Activated CD4-positive, alpha-beta T cell treated with anti-CD3 and anti-CD28 coated beads, Interleukin-2, amount 10 ng/mL, durations not matched to agents 24 days and 14 days (primary cell): ENCODE results near the gene ASB4. TPM values are rescaled to one million over a fixed set of nuclear protein-coding genes. Genes with fewer than 3 reads are reported as not detected.

Source experiments
- DNase-seq: peaks from one replicate; pipeline ENCODE4 v3.0.0; 2022
- H3K27ac Mint-ChIP-seq: one replicate; pipeline ENCODE4 v1.8.0; 2022; ENCODE audit warnings: mild to moderate bottlenecking, mixed read lengths
- H3K27me3 Mint-ChIP-seq: one replicate; pipeline ENCODE4 v1.8.0; 2022; ENCODE audit warnings: mixed read lengths
- H3K36me3 Mint-ChIP-seq: one replicate; pipeline ENCODE4 v1.8.0; 2022; ENCODE audit warnings: low read depth, mild to moderate bottlenecking, mixed read lengths
- H3K4me1 Mint-ChIP-seq: one replicate; pipeline ENCODE4 v1.8.0; 2021; ENCODE audit warnings: mixed read lengths
- H3K4me3 Mint-ChIP-seq: one replicate; pipeline ENCODE4 v1.8.0; 2022; ENCODE audit warnings: mild to moderate bottlenecking, moderate library complexity, mixed read lengths
- H3K9me3 Mint-ChIP-seq: one replicate; pipeline ENCODE4 v1.8.0; 2021; ENCODE audit warnings: mixed read lengths
- intact Hi-C: fragments of 100-400 bp; cut with micrococcal nuclease; formaldehyde crosslinking; loops from one replicate; pipeline ENCODE4 v1.15.1; 2023
- total RNA-seq: library from RNA; stranded (reverse); gene quantifications from 2 replicates; pipeline ENCODE4 v1.2.3, GENCODE V29; 2022

The ASB4 gene
- total RNA-seq, 1 donor from 2014 or later: not detected

DNA sequence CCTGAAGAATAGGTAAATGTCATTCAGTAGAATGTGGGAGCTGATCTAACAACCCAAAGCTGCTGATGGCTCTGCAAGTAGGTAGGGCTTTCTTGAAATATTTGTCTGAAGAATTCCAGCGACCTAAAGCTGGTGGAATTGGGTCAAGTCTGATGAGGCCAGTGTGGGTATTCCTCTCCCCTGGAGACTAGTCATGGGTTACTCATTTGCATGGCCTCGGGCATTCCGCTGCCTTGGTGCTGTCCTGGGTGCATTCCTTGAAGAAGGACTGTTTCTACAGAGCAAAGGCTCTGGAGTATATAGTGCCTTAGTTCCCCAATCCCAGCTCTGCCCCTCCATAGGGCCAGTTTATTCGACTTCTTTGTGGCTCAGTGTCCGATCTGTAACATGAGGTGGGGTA, 91.4 kb downstream of the ASB4 start:
- Mint-ChIP-seq H3K27me3 (peaks cover 2% of the 10 kb centered on the region), H3K4me1 (no peaks in the 10 kb centered on the region), H3K9me3 (no peaks in the 10 kb centered on the region), H3K27ac (no peak overlapping the region), H3K4me3 (no peak overlapping the region), H3K36me3 (no peaks in the 10 kb centered on the region)
- intact Hi-C loops: no loop called here
- DNase-seq: no peak

DNA sequence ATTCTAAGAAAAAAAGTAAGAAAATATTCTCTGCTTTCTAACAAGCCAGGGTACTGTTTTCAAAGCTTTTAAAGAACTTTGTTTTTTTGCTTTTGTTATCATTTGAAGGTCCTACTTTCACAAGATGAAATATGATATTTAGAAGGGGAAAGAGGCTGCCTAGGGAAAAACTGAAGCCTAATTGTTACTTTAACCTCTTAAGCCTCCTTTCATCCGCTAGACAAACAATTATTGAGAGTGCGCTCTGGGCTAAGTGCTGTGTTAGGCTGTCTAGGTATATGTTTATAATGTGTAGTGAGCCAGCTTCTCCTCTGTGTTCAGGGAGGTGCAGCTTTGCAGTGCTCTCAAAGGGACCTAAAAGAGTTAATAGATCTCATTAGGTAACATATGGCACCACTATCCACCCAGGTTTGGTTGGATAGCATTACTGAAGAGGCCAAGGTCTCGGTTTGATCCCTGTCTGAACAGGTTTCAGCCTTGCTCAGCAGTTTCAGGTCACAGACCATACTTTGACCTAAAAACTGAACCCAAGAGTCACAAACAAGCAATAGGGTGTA, 92.6 kb downstream of the ASB4 start:
- Mint-ChIP-seq H3K4me3 (no peak overlapping the region), H3K27ac (no peak overlapping the region), H3K9me3 (no peaks in the 10 kb centered on the region), H3K27me3 (peaks cover 4% of the 10 kb centered on the region), H3K4me1 (no peaks in the 10 kb centered on the region), H3K36me3 (no peaks in the 10 kb centered on the region)
- DNase-seq: no peak
- intact Hi-C loops: no loop called here

DNA sequence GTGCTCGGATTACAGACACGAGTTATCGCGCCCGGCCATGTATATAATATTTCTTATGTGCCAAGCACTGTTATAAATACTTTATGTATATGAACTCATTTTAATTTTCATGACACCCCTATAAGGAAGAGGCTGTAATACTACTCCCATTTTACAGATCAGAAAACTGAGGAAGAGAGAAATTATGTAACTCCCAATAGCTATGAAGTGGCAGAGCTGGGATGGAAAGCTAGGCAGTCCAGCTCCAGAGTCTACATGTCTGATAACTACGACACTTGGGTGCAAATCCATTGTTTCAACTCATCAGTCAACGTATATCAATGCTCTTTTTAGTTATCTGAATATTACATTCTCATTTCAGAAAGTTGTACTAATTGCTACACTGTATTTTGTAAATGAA, 93.6 kb downstream of the ASB4 start:
- intact Hi-C loops: no loop called here

DNA sequence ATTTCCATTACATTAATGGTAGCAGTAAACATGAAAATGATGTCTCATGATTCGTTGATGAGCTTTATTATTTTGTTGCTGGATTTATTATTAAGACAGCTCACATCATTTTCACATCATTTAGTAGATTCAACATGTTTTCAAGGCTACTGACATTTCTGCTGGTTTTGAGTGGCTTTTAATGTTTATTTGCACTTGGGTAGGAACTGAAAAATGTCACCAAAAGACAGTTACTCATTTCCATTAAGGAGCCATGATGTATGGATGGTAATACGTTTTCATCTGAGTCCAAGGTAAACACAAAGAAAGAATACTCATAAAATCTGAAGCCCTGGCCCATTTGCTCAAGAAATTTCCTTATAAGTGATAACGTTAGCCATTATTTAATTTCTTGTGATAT, 95.7 kb downstream of the ASB4 start:
- H3K4me3 Mint-ChIP-seq: no peak overlapping the region
- H3K27me3 Mint-ChIP-seq: peaks cover 6% of the 10 kb centered on the region
- intact Hi-C loops: no loop called here

More for the DNA sequence above, 93.6 kb downstream of the ASB4 start:
- no peak for DNase-seq
- no peaks in the 10 kb centered on the region for H3K36me3 Mint-ChIP-seq
- H3K4me3 Mint-ChIP-seq: no peak overlapping the region
- H3K9me3 Mint-ChIP-seq: no peaks in the 10 kb centered on the region
- no peaks in the 10 kb centered on the region for H3K4me1 Mint-ChIP-seq
- H3K27ac Mint-ChIP-seq: no peak overlapping the region
- H3K27me3 Mint-ChIP-seq: peaks cover 6% of the 10 kb centered on the region

DNA sequence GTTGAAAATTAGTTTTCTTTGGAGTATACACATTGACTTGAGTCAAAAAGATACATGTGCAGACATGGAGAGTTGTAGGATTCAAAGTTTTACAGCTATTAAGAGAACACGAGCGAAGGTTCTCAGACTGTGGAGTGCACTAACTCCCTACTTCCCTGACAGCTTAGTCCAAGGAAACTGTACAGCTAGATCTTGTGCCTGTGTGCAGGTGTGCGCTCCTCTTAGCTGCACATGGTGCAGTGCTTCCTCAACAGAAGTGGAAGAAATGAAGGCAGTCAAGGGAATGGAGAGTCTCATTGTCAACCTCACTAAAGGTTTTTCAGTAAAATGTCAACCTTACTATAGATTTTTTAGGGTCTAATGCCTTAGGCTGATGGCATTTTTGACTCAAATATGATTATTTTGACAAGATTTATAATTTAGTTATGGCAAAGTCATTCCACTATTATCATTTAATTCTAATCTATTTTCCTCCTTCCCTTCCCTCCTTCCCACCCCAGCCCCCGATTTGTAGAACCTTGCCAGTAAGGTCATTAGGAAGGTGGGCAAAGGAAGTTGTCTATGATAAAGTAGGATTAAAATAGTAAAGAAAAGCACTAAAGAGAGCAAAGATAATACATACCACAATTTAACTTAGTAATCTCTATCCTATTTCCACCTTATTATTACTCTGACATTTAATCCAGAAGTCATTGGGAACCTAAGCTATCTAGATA, 97.0 kb downstream of the ASB4 start:
- H3K9me3 Mint-ChIP-seq: no peaks in the 10 kb centered on the region
- no peak overlapping the region for H3K4me3 Mint-ChIP-seq
- DNase-seq: no peak
- no peaks in the 10 kb centered on the region for H3K36me3 Mint-ChIP-seq
- peaks cover 6% of the 10 kb centered on the region for H3K27me3 Mint-ChIP-seq
- H3K27ac Mint-ChIP-seq: no peak overlapping the region
- no peaks in the 10 kb centered on the region for H3K4me1 Mint-ChIP-seq
- intact Hi-C loops: no loop called here

More for the DNA sequence above, 95.7 kb downstream of the ASB4 start:
- no peak for DNase-seq
- no peaks in the 10 kb centered on the region for H3K9me3 Mint-ChIP-seq
- no peaks in the 10 kb centered on the region for H3K4me1 Mint-ChIP-seq
- no peaks in the 10 kb centered on the region for H3K36me3 Mint-ChIP-seq
- no peak overlapping the region for H3K27ac Mint-ChIP-seq

DNA sequence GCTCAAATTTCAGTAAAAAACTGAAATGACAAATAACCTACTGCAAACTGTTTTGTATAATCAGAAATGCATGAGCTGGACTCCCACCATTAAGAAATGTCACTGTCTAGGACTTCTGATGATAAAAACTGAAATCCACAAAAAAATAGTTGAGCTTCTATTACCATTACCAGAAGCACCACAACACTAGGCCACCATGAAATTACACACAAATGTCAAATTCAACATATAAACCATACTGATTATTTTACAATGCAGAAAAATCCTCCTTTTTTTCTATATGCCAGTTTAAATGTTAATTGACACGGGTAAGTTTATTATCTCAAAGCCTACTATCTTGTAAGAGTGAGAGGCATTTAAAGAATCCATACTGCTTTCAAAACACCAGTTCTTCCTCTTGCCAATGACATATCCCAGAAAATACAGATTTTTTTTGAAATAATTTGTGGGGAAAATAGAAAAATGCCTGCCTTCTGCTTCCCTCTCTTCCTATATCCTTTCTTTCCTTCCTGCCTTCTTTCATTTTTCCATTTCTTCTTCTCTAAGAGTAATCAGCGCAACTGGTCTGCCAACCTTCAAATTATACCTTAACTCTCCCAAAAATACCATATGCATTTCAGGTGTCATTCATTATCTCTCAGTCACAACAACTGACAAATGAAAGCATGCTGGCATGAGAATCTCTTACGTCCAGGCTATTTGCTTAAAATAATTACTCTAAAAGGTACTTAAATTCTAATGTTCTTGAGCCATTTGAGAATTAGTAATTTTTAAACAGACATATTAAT, 98.3 kb downstream of the ASB4 start:
- H3K36me3 Mint-ChIP-seq: no peaks in the 10 kb centered on the region
- H3K4me1 Mint-ChIP-seq: no peaks in the 10 kb centered on the region
- no peaks in the 10 kb centered on the region for H3K9me3 Mint-ChIP-seq
- intact Hi-C loops: no loop called here
- H3K27ac Mint-ChIP-seq: no peak overlapping the region
- H3K27me3 Mint-ChIP-seq: peaks cover 6% of the 10 kb centered on the region
- DNase-seq: no peak
- no peak overlapping the region for H3K4me3 Mint-ChIP-seq

DNA sequence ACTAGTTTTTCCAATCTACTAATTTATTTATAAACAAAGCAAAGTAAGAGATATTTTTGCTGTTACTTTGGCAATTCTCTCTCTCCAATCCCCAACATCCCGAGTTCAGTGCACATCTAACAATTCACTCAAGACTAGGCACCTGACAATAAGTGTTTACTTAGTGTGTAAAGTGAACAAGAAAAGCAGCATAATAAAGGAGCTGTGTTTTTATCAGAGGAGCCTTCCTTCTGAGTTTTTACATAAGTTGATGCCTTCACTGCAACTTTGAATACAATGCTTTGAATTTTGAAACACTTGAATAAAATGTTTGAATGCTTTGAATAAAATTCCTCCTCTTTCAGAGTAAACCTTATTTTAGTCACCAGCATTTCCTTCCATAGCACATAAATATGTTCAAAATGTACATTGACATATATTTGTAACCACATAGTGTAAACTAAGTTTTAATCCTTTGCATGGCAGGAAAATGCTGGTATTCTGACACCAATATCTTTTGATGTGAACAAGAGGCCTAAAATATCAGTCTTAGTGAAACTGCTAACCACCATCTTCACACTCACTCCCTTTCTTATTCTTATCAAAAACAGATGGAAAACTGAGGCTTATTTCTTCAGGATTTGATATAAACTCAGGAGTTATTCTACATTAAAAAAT, 99.2 kb downstream of the ASB4 start:
- Mint-ChIP-seq H3K4me3 (no peak overlapping the region), H3K9me3 (no peaks in the 10 kb centered on the region), H3K27me3 (peaks cover 6% of the 10 kb centered on the region), H3K4me1 (no peaks in the 10 kb centered on the region), H3K36me3 (no peaks in the 10 kb centered on the region), H3K27ac (no peak overlapping the region)
- intact Hi-C loops: no loop called here
- DNase-seq: no peak

DNA sequence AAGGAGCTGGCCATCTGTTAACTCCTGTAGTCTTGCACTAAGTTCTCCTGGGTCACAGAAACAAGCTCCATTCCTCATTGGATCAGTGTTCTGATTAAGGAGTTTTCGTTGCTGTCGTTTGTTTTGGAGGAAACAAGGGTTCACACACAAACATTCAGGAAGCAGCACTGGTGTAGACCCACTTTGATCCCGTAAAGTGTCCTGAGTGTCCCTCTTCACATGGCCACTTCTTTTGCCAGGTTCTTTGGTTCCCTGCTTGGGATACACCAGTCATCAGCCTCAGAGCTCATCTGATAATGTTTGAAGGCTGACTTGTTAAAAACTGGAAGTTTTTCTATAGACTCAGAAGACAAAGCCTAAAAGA, 99.7 kb downstream of the ASB4 start:
- H3K27ac Mint-ChIP-seq: no peak overlapping the region
- H3K9me3 Mint-ChIP-seq: no peaks in the 10 kb centered on the region
- no peak for DNase-seq
- H3K4me1 Mint-ChIP-seq: no peaks in the 10 kb centered on the region
- no peak overlapping the region for H3K4me3 Mint-ChIP-seq
- no peaks in the 10 kb centered on the region for H3K36me3 Mint-ChIP-seq
- intact Hi-C loops: no loop called here
- peaks cover 6% of the 10 kb centered on the region for H3K27me3 Mint-ChIP-seq

DNA sequence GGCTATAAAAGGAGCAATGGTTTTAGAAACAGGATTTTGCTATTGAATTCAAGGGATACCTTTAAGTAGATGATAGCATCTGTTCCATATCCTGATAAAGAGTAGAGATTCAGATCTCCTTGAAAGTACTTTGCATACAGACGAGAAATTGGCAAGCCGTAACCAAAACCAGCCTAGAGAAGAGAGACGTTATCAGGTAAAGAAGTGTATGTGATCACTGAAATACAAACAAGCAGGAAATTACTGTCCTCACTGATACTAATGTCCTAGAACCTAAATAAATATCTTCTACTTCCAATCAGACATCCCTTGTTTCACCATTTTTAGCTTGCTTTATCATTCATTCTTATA, 101.2 kb downstream of the ASB4 start:
- intact Hi-C loops: no loop called here
- no peak for DNase-seq
- Mint-ChIP-seq H3K9me3 (no peaks in the 10 kb centered on the region), H3K27ac (no peak overlapping the region), H3K36me3 (no peaks in the 10 kb centered on the region), H3K27me3 (peaks cover 6% of the 10 kb centered on the region), H3K4me1 (no peaks in the 10 kb centered on the region), H3K4me3 (no peak overlapping the region)

DNA sequence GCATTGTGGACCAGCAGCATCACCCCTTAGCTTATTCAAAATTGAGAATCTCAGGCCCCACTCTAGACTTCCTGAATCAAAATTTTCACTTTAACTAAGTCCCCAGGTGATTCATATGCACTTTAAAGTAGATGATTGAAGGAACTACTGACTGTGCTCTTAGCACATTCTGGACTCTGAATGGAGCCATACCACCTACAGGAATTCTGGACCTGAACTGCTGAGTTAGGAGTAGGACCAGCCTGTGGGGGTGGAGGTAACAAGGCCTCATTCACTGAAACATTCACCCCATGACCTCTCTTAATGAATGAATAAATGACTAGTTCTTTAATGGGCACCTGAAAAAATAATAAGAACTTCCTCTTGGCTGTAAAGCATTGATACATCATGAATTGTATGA, 103.3 kb downstream of the ASB4 start:
- no peak for DNase-seq
- Mint-ChIP-seq H3K9me3 (no peaks in the 10 kb centered on the region), H3K27ac (no peak overlapping the region), H3K36me3 (no peaks in the 10 kb centered on the region), H3K4me3 (no peak overlapping the region), H3K4me1 (no peaks in the 10 kb centered on the region), H3K27me3 (peaks cover 3% of the 10 kb centered on the region)
- intact Hi-C loops: no loop called here

DNA sequence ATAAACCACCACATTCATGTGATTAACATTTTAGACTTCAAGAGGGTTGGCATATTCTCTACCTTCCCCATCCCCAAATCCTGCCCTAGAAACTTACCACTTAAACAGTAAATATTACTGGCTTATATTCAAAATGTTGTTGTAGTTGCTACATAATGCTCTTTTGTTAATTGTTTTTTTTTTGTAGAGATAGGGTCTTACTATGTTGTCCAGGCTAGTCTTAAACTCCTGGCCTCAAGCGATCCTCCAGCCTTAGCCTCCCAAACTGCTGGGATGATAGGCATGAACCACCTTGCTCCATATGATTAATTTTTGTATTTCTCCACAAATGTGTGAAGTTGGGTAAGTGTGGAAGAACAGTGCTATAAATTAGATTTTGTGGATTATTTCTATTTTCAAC, 104.0 kb downstream of the ASB4 start:
- H3K36me3 Mint-ChIP-seq: no peaks in the 10 kb centered on the region
- no peak for DNase-seq
- no peaks in the 10 kb centered on the region for H3K4me1 Mint-ChIP-seq
- no peak overlapping the region for H3K4me3 Mint-ChIP-seq
- no peaks in the 10 kb centered on the region for H3K9me3 Mint-ChIP-seq
- H3K27ac Mint-ChIP-seq: no peak overlapping the region
- intact Hi-C loops: no loop called here
- H3K27me3 Mint-ChIP-seq: peaks cover 1% of the 10 kb centered on the region

Other genes starting within 250 kb of the ASB4 start
- gene PON1, start 161.4 kb upstream of the ASB4 start, total RNA-seq: not detected in 2 replicates
- gene PON3, start 89.6 kb upstream of the ASB4 start, total RNA-seq: not detected in 2 replicates
- 2.4 and 3.7 TPM in 2 replicates for gene PON2, start 50.9 kb upstream of the ASB4 start, total RNA-seq
- not detected in 2 replicates for gene PDK4, start 110.6 kb downstream of the ASB4 start, total RNA-seq